ENCODE results near the gene DNAJB14.
"Not testable (repeated sequence)": the region's sequence is repeated elsewhere in the genome, so short reads cannot be mapped to it uniquely, and the experiment has no call there.

DNAJB14 gene

GRCh38 chr4:99946356-99947189, at the start of gene DNAJB14:
DNAJB14 (minus strand) TSS chr4:99946618; CDS start chr4:99946571, 47 bp downstream.
- peak; percentile 73 for DNase-seq (ENCODE audit: low read depth)

GRCh38 chr4:99991741-99992140, 45.3 kb upstream of the DNAJB14 start:
- no peak for DNase-seq (ENCODE audit: low read depth)

GRCh38 chr4:99987681-99988080, 41.3 kb upstream of the DNAJB14 start:
- no peak for DNase-seq (ENCODE audit: low read depth)

- DNase-seq (ENCODE audit: low read depth): no peak
Measured at GRCh38 chr4:99986792-99987191, 40.4 kb upstream of the DNAJB14 start.

GRCh38 chr4:99983289-99983943, 37.0 kb upstream of the DNAJB14 start:
- no peak for DNase-seq (ENCODE audit: low read depth)

GRCh38 chr4:99979872-99980271, 33.5 kb upstream of the DNAJB14 start:
- no peak for DNase-seq (ENCODE audit: low read depth)

- no peak for DNase-seq (ENCODE audit: low read depth)
Measured at GRCh38 chr4:99971453-99972111, 25.2 kb upstream of the DNAJB14 start.

GRCh38 chr4:99968330-99968729, 21.9 kb upstream of the DNAJB14 start:
- no peak for DNase-seq (ENCODE audit: low read depth)

- DNase-seq (ENCODE audit: low read depth): no peak
Measured at GRCh38 chr4:99966692-99967091, 20.3 kb upstream of the DNAJB14 start.

- DNase-seq (ENCODE audit: low read depth): no peak
Measured at GRCh38 chr4:99965674-99966350, 19.4 kb upstream of the DNAJB14 start.

GRCh38 chr4:99965173-99965572, 18.8 kb upstream of the DNAJB14 start:
- DNase-seq (ENCODE audit: low read depth): no peak

GRCh38 chr4:99961711-99962110, 15.3 kb upstream of the DNAJB14 start:
- no peak for DNase-seq (ENCODE audit: low read depth)

GRCh38 chr4:99960648-99961047, 14.2 kb upstream of the DNAJB14 start:
- DNase-seq (ENCODE audit: low read depth): no peak

- DNase-seq (ENCODE audit: low read depth): not testable (repeated sequence)
Measured at GRCh38 chr4:99958207-99958606, 11.8 kb upstream of the DNAJB14 start.

GRCh38 chr4:99950913-99951254, 4.5 kb upstream of the DNAJB14 start:
- no peak for DNase-seq (ENCODE audit: low read depth)

- peak; percentile 93 for DNase-seq (ENCODE audit: low read depth)
Measured at GRCh38 chr4:99949999-99950912, 3.8 kb upstream of the DNAJB14 start, which contains the start of gene H2AZ1. H2AZ1 (minus strand) TSS chr4:99950275; CDS start chr4:99950170, 105 bp downstream.

GRCh38 chr4:99949034-99949998, 2.9 kb upstream of the DNAJB14 start:
- DNase-seq (ENCODE audit: low read depth): peak; percentile 70

- no peak for DNase-seq (ENCODE audit: low read depth)
Measured at GRCh38 chr4:99947608-99948007, 1.2 kb upstream of the DNAJB14 start.

- DNase-seq (ENCODE audit: low read depth): no peak
Measured at GRCh38 chr4:99947190-99947578, 766 bp upstream of the DNAJB14 start.

Data from stimulated activated CD8-positive, alpha-beta memory T cell treated with anti-CD3 and anti-CD28 coated beads, Interleukin-12 subunit alpha, Interleukin-12 subunit beta, amount 100 ng/mL, for 4 hours (primary cell).